HepG2 (cell line): ENCODE measurements around the gene GRK3. TPM values are rescaled to one million over a fixed set of nuclear protein-coding genes. Genes with fewer than 3 reads are reported as not detected.

Source experiments
- ATAC-seq: fragments of 200-7000 bp; cut with Tn5 transposase; 3 replicates; pipeline ENCODE4 v1.9.1; 2020; ENCODE audit warnings: mild to moderate bottlenecking, moderate library complexity
- BruUV-seq: library from RNA; stranded (reverse); fragments of 400-500 nt; replicated peaks from 2 replicates; lab custom pipeline; 2021; lab: Mats Ljungman, UMichigan
- CTCF ChIA-PET: fragments of 300-600 bp; formaldehyde crosslinking; extraction: SDS; loops from one replicate; lab custom pipeline; 2021; ENCODE audit warnings: low total read pairs, inconsistent platforms, low intra/inter-chr PET ratio; lab: Yijun Ruan, JAX
- POLR2A ChIA-PET: fragments of 350-600 bp; sonication (Branson Sonifier 250); formaldehyde crosslinking; loops from one replicate; lab custom pipeline; 2020; ENCODE audit warnings: antibody characterized with exemption, inconsistent platforms; lab: Yijun Ruan, JAX
- DNase-seq: peaks from one replicate; pipeline ENCODE4 v3.0.0-alpha.2; 2015; ENCODE audit warnings: low spot score
- FAIRE-seq: peaks from 3 replicates; lab custom pipeline; 2011; peaks lifted over from hg19 to GRCh38; lab: Jason Lieb, UNC
- H2AFZ ChIP-seq: one replicate; pipeline ENCODE4 v1.6.1; 2011; ENCODE audit warnings: low read length, inconsistent platforms
- H3K27ac ChIP-seq: fragments of 300-600 bp; 3 replicates; pipeline ENCODE4 v1.8.0; 2011; ENCODE audit warnings: mixed run types, mild to moderate bottlenecking, mixed read lengths, low read length, inconsistent platforms; ENCODE audit not compliant: insufficient read depth; ENCODE audit errors: extremely low read length
- H3K27me3 ChIP-seq, 2 experiments: fragments of 200-600 bp in 1 of 2; 2 replicates in 1 of 2; 3 replicates in 1 of 2; pipeline versions ENCODE4 v1.6.0 to v1.8.0; 2011; ENCODE audit warnings: low read length in 2 of 2, mild to moderate bottlenecking in 2 of 2, moderate library complexity in 2 of 2, inconsistent platforms in 1 of 2; ENCODE audit not compliant: insufficient read depth in 2 of 2, control insufficient read depth in 1 of 2
- H3K36me3 ChIP-seq, 2 experiments: fragments of 200-600 bp in 1 of 2; replicated peaks in 1 of 2; 2 replicates in 1 of 2; 3 replicates in 1 of 2; pipeline versions ENCODE4 v1.5.1 to v1.8.0; 2011; ENCODE audit warnings: low read length in 2 of 2, inconsistent platforms in 1 of 2; ENCODE audit not compliant: insufficient read depth in 2 of 2, control insufficient read depth in 1 of 2
- H3K4me1 ChIP-seq: 2 replicates; pipeline ENCODE4 v1.5.1; 2012; ENCODE audit warnings: low read length, inconsistent platforms; ENCODE audit not compliant: insufficient read depth
- H3K4me2 ChIP-seq: 2 replicates; pipeline ENCODE4 v1.6.0; 2011; ENCODE audit warnings: low read depth, low read length, inconsistent platforms
- H3K4me3 ChIP-seq, 3 experiments: fragments of 200-600 bp in 1 of 3; sonication (generic), shearing (Covaris generic) in 1 of 3; replicated peaks in 1 of 3; 2 replicates each; pipeline ENCODE4 v1.5.1; 2011 to 2016; ENCODE audit warnings: low read length in 3 of 3, inconsistent platforms in 2 of 3, low read depth in 2 of 3, mild to moderate bottlenecking in 2 of 3, control low read depth in 1 of 3, mixed read lengths in 1 of 3; ENCODE audit not compliant: insufficient read depth in 1 of 3
- H3K79me2 ChIP-seq: one replicate; pipeline ENCODE4 v1.6.1; 2011; ENCODE audit warnings: low read length, inconsistent platforms; ENCODE audit not compliant: insufficient read depth
- H3K9ac ChIP-seq: 2 replicates; pipeline ENCODE4 v1.6.0; 2011; ENCODE audit warnings: mild to moderate bottlenecking, low read depth, low read length, inconsistent platforms; ENCODE audit not compliant: insufficient read depth
- H3K9me3 ChIP-seq: 2 replicates; pipeline ENCODE4 v1.5.1; 2012; ENCODE audit warnings: mild to moderate bottlenecking, low read length
- H4K20me1 ChIP-seq: 2 replicates; pipeline ENCODE4 v1.6.0; 2011; ENCODE audit warnings: inconsistent platforms, mild to moderate bottlenecking, low read length, moderate library complexity; ENCODE audit not compliant: insufficient read depth
- EHMT2 ChIP-seq: fragments of 200-600 bp; sonication (generic); IDR thresholded peaks from 2 replicates; pipeline ENCODE4 v1.7.0; 2017; ENCODE audit warnings: antibody characterized with exemption, low read depth, low read length, borderline replicate concordance
- FOSL2 ChIP-seq: sonication (generic); formaldehyde crosslinking; IDR thresholded peaks from 2 replicates; pipeline ENCODE4 v1.4.0; 2020; ENCODE audit warnings: missing genetic modification reagents
- JUN ChIP-seq: sonication (generic); formaldehyde crosslinking; IDR thresholded peaks from 2 replicates; pipeline ENCODE4 v1.4.0; 2020; ENCODE audit warnings: mild to moderate bottlenecking, missing genetic modification reagents
- NR2F1 ChIP-seq, 2 experiments: fragments of 450-650 bp in 1 of 2; formaldehyde crosslinking in 1 of 2; IDR thresholded peaks; 2 replicates each; pipeline versions ENCODE4 v1.5.0 to v1.6.1; 2016 to 2020; ENCODE audit warnings: mild to moderate bottlenecking in 1 of 2, missing compliant biosample characterization in 1 of 2, missing genetic modification reagents in 1 of 2, moderate library complexity in 1 of 2
- ZNF121 ChIP-seq: sonication (generic); formaldehyde crosslinking; IDR thresholded peaks from 2 replicates; pipeline ENCODE4 v1.5.0; 2020; ENCODE audit warnings: mild to moderate bottlenecking, missing genetic modification reagents
- WGBS: methylation state at CpG from one replicate; pipeline ENCODE4 v1.1.6; 2017; ENCODE audit warnings: low lambda C conversion rate; 5-methylcytosine and 5-hydroxymethylcytosine counted together
- in situ Hi-C: cut with HindIII; loops from 2 replicates; pipeline ENCODE4 v1.10.0; 2017; ENCODE audit warnings: low pct_unique_long_range_greater_than_20kb; ENCODE audit not compliant: extremely low pct_ligation_motif_present
- intact Hi-C: fragments of 100-400 bp; cut with micrococcal nuclease; formaldehyde crosslinking; loops from one replicate; pipeline ENCODE4 v1.10.0; 2022; ENCODE audit not compliant: unreplicated experiment
- polyA plus RNA-seq, 8 experiments: library from polyadenylated mRNA; depleted of rRNA in 3 of 8; stranded (reverse) in 7 of 8; unstranded in 1 of 8; fragments of >200 nt; fragmentation: Illumina TruSeq in 4 of 8; extraction: Trizol in 4 of 8; gene quantifications; 2 replicates each; pipeline versions ENCODE4 v1.2.1 to v1.2.3, GENCODE V29; 2011 to 2016; ENCODE audit warnings: low read depth in 4 of 8, missing spikeins in 1 of 8, mixed read lengths in 1 of 8; ENCODE audit not compliant: insufficient read depth in 1 of 8
- total RNA-seq, 5 experiments: library from RNA; depleted of rRNA; stranded (reverse); fragments of >200 nt; fragmentation: Illumina TruSeq; extraction: Trizol; gene quantifications; 2 replicates each; pipeline ENCODE4 v1.2.3, GENCODE V29; 2016; ENCODE audit warnings: low read depth in 1 of 5
- TF ChIP-seq, protein P1 (sequence below): sonication (generic); formaldehyde crosslinking; IDR thresholded peaks from 2 replicates; pipeline ENCODE4 v1.4.0; 2020; ENCODE audit warnings: missing genetic modification reagents
- TF ChIP-seq, protein P2 (sequence below): sonication (generic); formaldehyde crosslinking; IDR thresholded peaks from 2 replicates; pipeline ENCODE4 v1.5.1; 2020; ENCODE audit warnings: missing genetic modification reagents, mild to moderate bottlenecking, borderline replicate concordance
- TF ChIP-seq, protein P3 (sequence below): sonication (generic); formaldehyde crosslinking; conservative IDR thresholded peaks from 2 replicates; pipeline ENCODE4 v1.4.0; 2020; ENCODE audit warnings: missing genetic modification reagents
- TF ChIP-seq, protein P4 (sequence below): sonication (generic); formaldehyde crosslinking; IDR thresholded peaks from 2 replicates; pipeline ENCODE4 v1.4.0; 2020; ENCODE audit warnings: mild to moderate bottlenecking, missing genetic modification reagents

Gene GRK3
- total and polyA plus RNA-seq, 2 of the 13 experiments (the other 11 are each of a cell fraction or from before 2014, with no cell fraction given): 8.5 to 16.7 TPM

DNA sequence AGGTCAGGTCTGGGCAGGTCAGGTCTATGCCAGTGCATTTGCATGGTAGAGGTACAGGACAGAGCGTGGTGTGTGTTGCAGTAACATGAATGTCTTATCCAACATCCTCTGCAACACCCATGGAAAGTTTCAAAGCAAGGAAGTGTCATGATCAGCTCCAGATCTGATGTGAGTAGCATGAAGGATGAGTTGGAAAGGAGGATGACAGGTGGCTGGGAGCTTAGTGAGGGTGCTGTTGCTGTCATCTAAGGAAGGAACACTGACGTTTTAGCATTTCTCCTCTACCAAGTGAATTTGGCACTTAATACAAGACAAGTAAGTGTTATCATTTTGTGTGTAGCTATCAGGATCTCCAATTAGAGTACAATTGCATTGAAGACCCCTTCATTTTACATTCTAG, 65.1 kb downstream of the GRK3 start:
- peaks cover 11% of the 10 kb centered on the region for H3K4me1 ChIP-seq
- no peak for FAIRE-seq
- no peaks in the 10 kb centered on the region for H3K36me3 ChIP-seq
- H3K9me3 ChIP-seq: no peaks in the 10 kb centered on the region
- H3K27ac ChIP-seq: no peak overlapping the region
- TF ChIP-seq ZNF121 (no peak), NR2F1 (CRISPR knock-in tag; IDR thresholded peaks at IDR 0.05) (no peak), EHMT2 (no peak), JUN (CRISPR knock-in tag) (no peak), FOSL2 (no peak)
- TF ChIP-seq, protein P1, sequence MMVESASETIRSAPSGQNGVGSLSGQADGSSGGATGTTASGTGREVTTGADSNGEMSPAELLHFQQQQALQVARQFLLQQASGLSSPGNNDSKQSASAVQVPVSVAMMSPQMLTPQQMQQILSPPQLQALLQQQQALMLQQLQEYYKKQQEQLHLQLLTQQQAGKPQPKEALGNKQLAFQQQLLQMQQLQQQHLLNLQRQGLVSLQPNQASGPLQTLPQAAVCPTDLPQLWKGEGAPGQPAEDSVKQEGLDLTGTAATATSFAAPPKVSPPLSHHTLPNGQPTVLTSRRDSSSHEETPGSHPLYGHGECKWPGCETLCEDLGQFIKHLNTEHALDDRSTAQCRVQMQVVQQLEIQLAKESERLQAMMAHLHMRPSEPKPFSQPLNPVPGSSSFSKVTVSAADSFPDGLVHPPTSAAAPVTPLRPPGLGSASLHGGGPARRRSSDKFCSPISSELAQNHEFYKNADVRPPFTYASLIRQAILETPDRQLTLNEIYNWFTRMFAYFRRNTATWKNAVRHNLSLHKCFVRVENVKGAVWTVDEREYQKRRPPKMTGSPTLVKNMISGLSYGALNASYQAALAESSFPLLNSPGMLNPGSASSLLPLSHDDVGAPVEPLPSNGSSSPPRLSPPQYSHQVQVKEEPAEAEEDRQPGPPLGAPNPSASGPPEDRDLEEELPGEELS (CRISPR knock-in tag): no peak
- TF ChIP-seq, protein P2, sequence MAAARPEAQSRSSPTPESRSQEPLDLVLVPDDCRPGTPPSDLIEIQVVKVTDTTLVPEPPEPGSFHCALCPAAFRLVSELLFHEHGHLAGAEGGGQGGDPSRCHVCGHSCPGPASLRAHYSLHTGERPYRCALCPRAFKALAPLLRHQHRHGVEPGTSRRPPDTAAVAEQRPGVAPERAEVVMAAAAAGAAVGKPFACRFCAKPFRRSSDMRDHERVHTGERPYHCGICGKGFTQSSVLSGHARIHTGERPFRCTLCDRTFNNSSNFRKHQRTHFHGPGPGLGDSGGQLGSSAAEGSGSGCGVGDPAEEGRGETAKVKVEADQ (CRISPR knock-in tag): no peak
- TF ChIP-seq, protein P3, sequence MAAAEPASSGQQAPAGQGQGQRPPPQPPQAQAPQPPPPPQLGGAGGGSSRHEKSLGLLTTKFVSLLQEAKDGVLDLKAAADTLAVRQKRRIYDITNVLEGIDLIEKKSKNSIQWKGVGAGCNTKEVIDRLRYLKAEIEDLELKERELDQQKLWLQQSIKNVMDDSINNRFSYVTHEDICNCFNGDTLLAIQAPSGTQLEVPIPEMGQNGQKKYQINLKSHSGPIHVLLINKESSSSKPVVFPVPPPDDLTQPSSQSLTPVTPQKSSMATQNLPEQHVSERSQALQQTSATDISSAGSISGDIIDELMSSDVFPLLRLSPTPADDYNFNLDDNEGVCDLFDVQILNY: no peak
- TF ChIP-seq, protein P4, sequence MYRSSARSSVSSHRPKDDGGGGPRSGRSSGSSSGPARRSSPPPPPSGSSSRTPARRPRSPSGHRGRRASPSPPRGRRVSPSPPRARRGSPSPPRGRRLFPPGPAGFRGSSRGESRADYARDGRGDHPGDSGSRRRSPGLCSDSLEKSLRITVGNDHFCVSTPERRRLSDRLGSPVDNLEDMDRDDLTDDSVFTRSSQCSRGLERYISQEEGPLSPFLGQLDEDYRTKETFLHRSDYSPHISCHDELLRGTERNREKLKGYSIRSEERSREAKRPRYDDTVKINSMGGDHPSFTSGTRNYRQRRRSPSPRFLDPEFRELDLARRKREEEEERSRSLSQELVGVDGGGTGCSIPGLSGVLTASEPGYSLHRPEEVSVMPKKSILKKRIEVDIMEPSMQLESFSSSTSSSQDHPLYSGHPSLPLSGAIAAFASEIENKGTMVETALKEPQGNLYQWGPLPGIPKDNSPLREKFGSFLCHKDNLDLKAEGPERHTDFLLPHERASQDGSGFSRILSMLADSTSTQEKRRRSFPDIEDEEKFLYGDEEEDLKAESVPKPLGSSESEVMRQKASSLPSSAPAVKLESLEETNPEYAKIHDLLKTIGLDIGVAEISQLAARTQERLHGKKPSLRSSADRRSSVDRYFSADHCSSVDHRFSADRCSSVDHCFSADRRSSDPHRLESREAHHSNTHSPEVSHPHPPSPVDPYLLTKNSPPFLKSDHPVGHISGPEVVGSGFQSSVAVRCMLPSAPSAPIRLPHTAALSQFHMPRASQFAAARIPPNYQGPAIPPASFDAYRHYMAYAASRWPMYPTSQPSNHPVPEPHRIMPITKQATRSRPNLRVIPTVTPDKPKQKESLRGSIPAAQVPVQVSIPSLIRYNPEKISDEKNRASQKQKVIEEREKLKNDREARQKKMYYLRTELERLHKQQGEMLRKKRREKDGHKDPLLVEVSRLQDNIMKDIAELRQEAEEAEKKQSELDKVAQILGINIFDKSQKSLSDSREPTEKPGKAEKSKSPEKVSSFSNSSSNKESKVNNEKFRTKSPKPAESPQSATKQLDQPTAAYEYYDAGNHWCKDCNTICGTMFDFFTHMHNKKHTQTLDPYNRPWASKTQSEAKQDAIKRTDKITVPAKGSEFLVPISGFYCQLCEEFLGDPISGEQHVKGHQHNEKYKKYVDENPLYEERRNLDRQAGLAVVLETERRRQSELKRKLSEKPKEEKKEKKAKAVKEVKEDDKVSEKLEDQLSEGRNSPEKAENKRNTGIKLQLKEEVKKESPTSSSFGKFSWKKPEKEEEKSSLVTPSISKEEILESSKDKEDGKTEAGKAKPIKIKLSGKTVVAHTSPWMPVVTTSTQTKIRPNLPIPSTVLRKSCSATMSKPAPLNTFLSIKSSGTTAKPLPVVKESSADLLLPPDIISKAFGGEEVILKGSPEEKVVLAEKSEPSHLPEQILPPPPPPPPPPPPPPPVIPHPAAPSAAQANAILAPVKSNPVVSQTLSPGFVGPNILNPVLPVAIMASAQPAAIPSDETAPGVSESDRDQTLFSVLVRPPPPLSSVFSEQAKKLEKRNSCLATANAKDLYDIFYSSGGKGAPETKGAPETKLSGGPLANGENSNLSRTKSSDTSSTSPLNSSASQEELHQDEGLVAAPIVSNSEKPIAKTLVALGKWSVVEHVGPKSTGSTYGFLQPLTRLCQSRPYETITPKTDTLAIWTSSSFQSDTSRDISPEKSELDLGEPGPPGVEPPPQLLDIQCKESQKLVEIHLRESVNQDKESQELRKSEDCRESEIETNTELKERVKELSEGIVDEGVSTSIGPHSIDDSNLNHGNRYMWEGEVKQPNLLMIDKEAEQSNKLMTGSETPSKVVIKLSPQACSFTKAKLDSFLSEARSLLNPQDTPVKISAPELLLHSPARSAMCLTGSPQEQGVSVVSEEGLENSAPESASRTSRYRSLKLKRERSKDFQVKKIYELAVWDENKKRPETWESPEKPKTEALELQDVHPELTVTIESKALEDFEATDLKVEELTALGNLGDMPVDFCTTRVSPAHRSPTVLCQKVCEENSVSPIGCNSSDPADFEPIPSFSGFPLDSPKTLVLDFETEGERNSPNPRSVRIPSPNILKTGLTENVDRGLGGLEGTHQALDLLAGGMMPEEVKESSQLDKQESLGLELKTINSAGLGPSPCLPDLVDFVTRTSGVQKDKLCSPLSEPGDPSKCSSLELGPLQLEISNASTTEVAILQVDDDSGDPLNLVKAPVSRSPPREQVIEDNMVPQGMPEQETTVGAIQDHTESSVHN: no peak
- no peak overlapping the region for H3K9ac ChIP-seq
- POLR2A ChIA-PET: no interaction called here
- intact Hi-C loops (no loop called here), in situ Hi-C loops (no loop called here)
- H3K4me3 ChIP-seq: no peak overlapping the region
- no peak for ATAC-seq
- H3K79me2 ChIP-seq: no peaks in the 10 kb centered on the region
- peaks cover 14% of the 10 kb centered on the region; the same call in 1 of the 2 replicates for H4K20me1 ChIP-seq
- no peak overlapping the region for H2AFZ ChIP-seq
- H3K4me2 ChIP-seq: no peak overlapping the region
- BruUV-seq: no TSS peak
- no peak for DNase-seq
- WGBS: 92% methylated on average over 2 of the region's 2 CpGs
- H3K27me3 ChIP-seq: no peaks in the 10 kb centered on the region
- CTCF ChIA-PET: no interaction called here
